ENCODE data around the gene ZCWPW2. TPM values are rescaled to one million over a fixed set of nuclear protein-coding genes. Genes with fewer than 3 reads are reported as not detected.

The ZCWPW2 gene
- total and polyA plus RNA-seq, 2 of the 4 experiments (the other 2 are of a cell fraction): 0.18 to 0.24 TPM

- H3K4me2 ChIP-seq (ENCODE audit: low read depth, low read length): peak overlapping the region; percentile 93
- peak overlapping the region; percentile 29 for H2AK9ac ChIP-seq (replicated peaks; ENCODE audit: low read depth, low read length, poor library complexity)
- peak overlapping the region; percentile 88 for H3K56ac ChIP-seq (ENCODE audit: extremely low read depth, insufficient read depth, low read length)
- H3K27me3 ChIP-seq (ENCODE audit: control insufficient read depth, insufficient read depth, low read length): no peaks in the 10 kb centered on the region
- ChIA-PET POLR2A (ENCODE audit: unreplicated experiment) (no interaction called here), CTCF (no interaction called here)
- peak overlapping the region; percentile 93 for H3K14ac ChIP-seq (replicated peaks; ENCODE audit: low read depth, low read length)
- peak overlapping the region; percentile 71 to 82 for H4K8ac ChIP-seq (ENCODE audit: low read depth in 2 of 2, low read length in 2 of 2)
- H3K9me3 ChIP-seq (ENCODE audit: control insufficient read depth, insufficient read depth, low read length): no peaks in the 10 kb centered on the region
- no peak for ATAC-seq (ENCODE audit: low read depth)
- H3K9ac ChIP-seq (ENCODE audit: low read depth, low read length): peak overlapping the region; percentile 95
- no peaks in the 10 kb centered on the region for H3K36me3 ChIP-seq (ENCODE audit: control insufficient read depth, insufficient read depth, low read length)
- peak overlapping the region; percentile 94 for H3K23ac ChIP-seq (ENCODE audit: low read depth, low read length)
- in situ Hi-C loops (cut with MboI; ENCODE audit: low sequenced_read_pairs): no loop called here
- no peaks in the 10 kb centered on the region; the same call in 1 of the 2 replicates for H4K20me1 ChIP-seq (ENCODE audit: insufficient read depth, low read length)
- peak overlapping the region; percentile 21 for H4K5ac ChIP-seq (ENCODE audit: low read depth, low read length)
- H4K91ac ChIP-seq (ENCODE audit: insufficient read depth, low read depth, low read length): peak overlapping the region; percentile 69
- H3K9me1 ChIP-seq (ENCODE audit: insufficient read depth, low read length): no peaks in the 10 kb centered on the region
- no TSS peak for BruUV-seq (replicated peaks)
- peaks cover 2% of the 10 kb centered on the region; the same call in 1 of the 2 replicates for H3K4me1 ChIP-seq (ENCODE audit: control insufficient read depth, insufficient read depth, low read length)
- H3K27ac ChIP-seq (ENCODE audit: insufficient read depth, low read length): peak overlapping the region; percentile 90
- H2BK120ac ChIP-seq (ENCODE audit: low read depth, low read length): peak overlapping the region; percentile 71
- TF ChIP-seq MXI1 (IDR thresholded peaks at IDR 0.05; ENCODE audit: borderline replicate concordance, low read depth, low read length) (no peak), CEBPB (IDR thresholded peaks at IDR 0.05; ENCODE audit: low read depth, low read length) (peak; percentile 96)
- peak overlapping the region; percentile 83 for H2AK5ac ChIP-seq (ENCODE audit: low read depth, low read length)
- dilution Hi-C loops (cut with HindIII; ENCODE audit: low sequenced_read_pairs, unreplicated experiment): no loop called here
- peak overlapping the region; percentile 84 for H2BK5ac ChIP-seq (ENCODE audit: low read depth, low read length, poor library complexity, severe bottlenecking)
- peak overlapping the region; percentile 9; the same call in 1 of the 2 replicates for H2BK20ac ChIP-seq (ENCODE audit: low read depth, low read length)
- peak overlapping the region; percentile 67 for H3K4me3 ChIP-seq (ENCODE audit: insufficient read depth, low read depth, low read length)
- peak overlapping the region; percentile 45; the same call in 1 of the 3 replicates for H2BK15ac ChIP-seq (ENCODE audit: low read depth, low read length)
- H2AFZ ChIP-seq (replicated peaks; ENCODE audit: low read length, poor library complexity): peak overlapping the region; percentile 96
- peak overlapping the region; percentile 18 for H3K18ac ChIP-seq (ENCODE audit: low read depth, low read length)
- 0% methylated on average over 4 of the region's 16 CpGs; no CpG with 5 or more reads in 1 of the 2 experiments for WGBS, 2 experiments (ENCODE audit: extremely low coverage in 2 of 2, insufficient read length in 1 of 2)
- peak overlapping the region; percentile 88 for H3K4ac ChIP-seq (ENCODE audit: low read depth, low read length)
- peaks cover 11 to 30% of the 10 kb centered on the region in 2 experiments for H3K79me1 ChIP-seq (ENCODE audit: low read depth in 1 of 2, low read length in 2 of 2)
- DNase-seq: peak; percentile 65
- intact Hi-C loops (cut with micrococcal nuclease): loop anchor here (10.0 kb wide), 1 partner anchor 1183 kb away; no protein-coding TSS in a partner anchor
Observed at GRCh38 chr3:28347374-28348264, 902 bp upstream of the ZCWPW2 start.

All from IMR-90 (cell line).